ENCODE measurements around the gene HIPK2.
A peak's percentile ranks its signal among the peaks of the same experiment; 100 is the strongest.

HIPK2 gene

DNA sequence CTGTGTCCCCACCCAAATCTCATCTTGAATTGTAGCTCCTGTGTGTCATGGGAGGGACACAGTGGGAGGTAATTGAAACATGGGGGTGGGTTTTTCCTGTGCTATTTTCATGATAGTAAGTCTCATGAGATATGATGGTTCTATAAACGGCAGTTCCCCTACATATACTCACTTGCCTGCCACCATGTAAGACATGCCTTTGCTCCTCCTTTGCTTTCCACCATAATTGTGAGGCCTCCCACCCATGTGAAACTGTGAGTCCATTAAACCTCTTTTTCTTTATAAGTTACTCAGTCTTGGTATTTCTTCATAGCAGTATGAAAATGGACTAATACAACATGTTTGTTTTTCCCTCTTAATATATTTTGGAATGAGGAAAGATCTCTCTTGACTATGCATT lies 26.8 kb upstream of the HIPK2 start:
- H3K27me3 Mint-ChIP-seq, result no peaks in the 10 kb centered on the region
- H3K4me3 Mint-ChIP-seq, result no peak overlapping the region

DNA sequence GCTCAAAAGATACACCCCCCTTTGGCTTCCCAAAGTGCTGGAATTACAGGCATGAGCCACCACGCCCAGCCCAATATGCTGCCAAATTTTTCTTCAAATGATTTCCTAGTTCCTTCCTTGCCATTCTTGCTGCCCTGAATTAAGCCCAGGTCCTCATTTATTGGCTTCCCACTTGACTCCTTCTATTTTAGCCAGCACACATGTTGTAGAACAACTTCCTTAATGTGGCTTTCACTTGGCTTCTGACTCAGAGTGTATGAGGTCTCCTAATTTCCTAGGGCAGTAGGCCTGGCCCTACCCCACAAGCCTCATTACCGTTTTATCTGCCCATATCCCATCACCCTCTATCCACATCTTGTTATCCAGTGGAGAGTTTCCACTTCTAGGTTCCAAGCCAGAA lies 21.8 kb upstream of the HIPK2 start:
- H3K4me3 Mint-ChIP-seq, result no peak overlapping the region
- H3K36me3 Mint-ChIP-seq (ENCODE audit: low read depth), result peaks cover 11% of the 10 kb centered on the region
- no peaks in the 10 kb centered on the region for H3K27me3 Mint-ChIP-seq
- H3K27ac Mint-ChIP-seq, result peak overlapping the region; percentile 12
- peaks cover 15% of the 10 kb centered on the region for H3K9me3 Mint-ChIP-seq
- H3K4me1 Mint-ChIP-seq (ENCODE audit: low read depth), result peaks cover 11% of the 10 kb centered on the region

More for the DNA sequence above, 26.8 kb upstream of the HIPK2 start:
- Mint-ChIP-seq H3K9me3 (peaks cover 15% of the 10 kb centered on the region), H3K4me1 (ENCODE audit: low read depth) (peaks cover 5% of the 10 kb centered on the region), H3K27ac (no peak overlapping the region), H3K36me3 (ENCODE audit: low read depth) (peaks cover 11% of the 10 kb centered on the region)

GRCh38 chr7:139798892-139799291 lies 21.1 kb upstream of the HIPK2 start:
- H3K27ac Mint-ChIP-seq, result no peak overlapping the region
- no peak overlapping the region for H3K4me3 Mint-ChIP-seq
- no peaks in the 10 kb centered on the region for H3K27me3 Mint-ChIP-seq
- H3K4me1 Mint-ChIP-seq (ENCODE audit: low read depth), result peaks cover 11% of the 10 kb centered on the region
- H3K9me3 Mint-ChIP-seq, result peaks cover 13% of the 10 kb centered on the region
- peaks cover 11% of the 10 kb centered on the region for H3K36me3 Mint-ChIP-seq (ENCODE audit: low read depth)

DNA sequence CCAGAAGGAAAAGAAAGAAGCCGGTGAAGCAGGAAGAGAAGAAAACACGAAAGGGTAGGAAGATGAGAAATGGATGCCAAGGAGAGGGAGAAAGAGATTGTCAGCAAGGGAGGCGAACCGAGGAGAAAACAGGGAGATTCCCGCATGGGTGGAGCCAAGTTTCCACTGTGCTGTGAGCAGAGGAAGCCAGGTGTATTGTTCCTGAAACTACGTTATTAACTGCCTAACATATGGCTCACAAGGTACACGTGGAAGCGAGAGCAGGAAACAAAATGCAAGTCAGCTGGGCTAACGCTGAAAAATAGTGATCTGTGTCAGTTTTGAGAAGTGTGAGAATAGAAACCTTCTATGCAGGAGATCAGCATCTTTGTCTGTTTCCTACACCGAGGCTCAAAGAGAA lies 20.4 kb upstream of the HIPK2 start:
- no peak overlapping the region for H3K27ac Mint-ChIP-seq
- H3K27me3 Mint-ChIP-seq, result no peaks in the 10 kb centered on the region
- no peak overlapping the region for H3K4me3 Mint-ChIP-seq
- peaks cover 9% of the 10 kb centered on the region for H3K36me3 Mint-ChIP-seq (ENCODE audit: low read depth)
- peaks cover 13% of the 10 kb centered on the region for H3K9me3 Mint-ChIP-seq
- H3K4me1 Mint-ChIP-seq (ENCODE audit: low read depth), result peaks cover 10% of the 10 kb centered on the region

- Mint-ChIP-seq H3K4me3 (no peak overlapping the region), H3K4me1 (ENCODE audit: low read depth) (peaks cover 6% of the 10 kb centered on the region), H3K27me3 (no peaks in the 10 kb centered on the region), H3K36me3 (ENCODE audit: low read depth) (peaks cover 3% of the 10 kb centered on the region), H3K9me3 (peaks cover 6% of the 10 kb centered on the region), H3K27ac (no peak overlapping the region)
These were observed 19.8 kb upstream of the HIPK2 start for GRCh38 chr7:139797607-139798006.

DNA sequence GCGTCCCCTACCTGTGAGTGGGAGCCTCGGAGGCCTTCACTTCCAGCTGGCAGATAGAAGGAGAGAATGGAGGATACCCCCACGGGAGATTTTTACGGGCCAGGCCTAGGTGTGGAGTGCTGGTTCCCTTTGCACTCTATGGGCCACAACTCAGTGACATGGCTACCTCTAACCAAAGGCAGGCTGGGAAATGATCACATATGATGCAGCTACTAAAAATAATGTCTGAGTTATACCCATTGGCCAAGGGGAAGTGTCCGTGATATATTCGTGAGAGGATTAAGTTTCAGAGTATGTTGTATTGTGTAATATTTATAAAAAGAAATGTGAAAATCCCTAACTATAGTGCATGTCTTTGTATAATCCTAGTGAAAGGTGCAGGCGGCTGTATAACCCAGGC lies 13.5 kb upstream of the HIPK2 start:
- Mint-ChIP-seq H3K27ac (no peak overlapping the region), H3K4me1 (ENCODE audit: low read depth) (no peaks in the 10 kb centered on the region), H3K4me3 (no peak overlapping the region), H3K9me3 (peaks cover 4% of the 10 kb centered on the region), H3K36me3 (ENCODE audit: low read depth) (no peaks in the 10 kb centered on the region), H3K27me3 (no peaks in the 10 kb centered on the region)

GRCh38 chr7:139784648-139785047 lies 6.8 kb upstream of the HIPK2 start:
- Mint-ChIP-seq H3K4me3 (no peak overlapping the region), H3K36me3 (ENCODE audit: low read depth) (no peaks in the 10 kb centered on the region), H3K27ac (no peak overlapping the region), H3K27me3 (peaks cover 10% of the 10 kb centered on the region), H3K4me1 (ENCODE audit: low read depth) (no peaks in the 10 kb centered on the region), H3K9me3 (no peaks in the 10 kb centered on the region)

- Mint-ChIP-seq H3K27ac (no peak overlapping the region), H3K9me3 (no peaks in the 10 kb centered on the region), H3K36me3 (ENCODE audit: low read depth) (no peaks in the 10 kb centered on the region), H3K4me1 (ENCODE audit: low read depth) (peaks cover 5% of the 10 kb centered on the region), H3K27me3 (peaks cover 17% of the 10 kb centered on the region), H3K4me3 (no peak overlapping the region)
These were observed 6.0 kb upstream of the HIPK2 start for GRCh38 chr7:139783647-139784385.

GRCh38 chr7:139782932-139783331 lies 5.1 kb upstream of the HIPK2 start:
- no peak overlapping the region for H3K27ac Mint-ChIP-seq
- H3K36me3 Mint-ChIP-seq (ENCODE audit: low read depth), result no peaks in the 10 kb centered on the region
- peaks cover 17% of the 10 kb centered on the region for H3K27me3 Mint-ChIP-seq
- no peak overlapping the region for H3K4me3 Mint-ChIP-seq
- no peaks in the 10 kb centered on the region for H3K9me3 Mint-ChIP-seq
- peaks cover 11% of the 10 kb centered on the region for H3K4me1 Mint-ChIP-seq (ENCODE audit: low read depth)

DNA sequence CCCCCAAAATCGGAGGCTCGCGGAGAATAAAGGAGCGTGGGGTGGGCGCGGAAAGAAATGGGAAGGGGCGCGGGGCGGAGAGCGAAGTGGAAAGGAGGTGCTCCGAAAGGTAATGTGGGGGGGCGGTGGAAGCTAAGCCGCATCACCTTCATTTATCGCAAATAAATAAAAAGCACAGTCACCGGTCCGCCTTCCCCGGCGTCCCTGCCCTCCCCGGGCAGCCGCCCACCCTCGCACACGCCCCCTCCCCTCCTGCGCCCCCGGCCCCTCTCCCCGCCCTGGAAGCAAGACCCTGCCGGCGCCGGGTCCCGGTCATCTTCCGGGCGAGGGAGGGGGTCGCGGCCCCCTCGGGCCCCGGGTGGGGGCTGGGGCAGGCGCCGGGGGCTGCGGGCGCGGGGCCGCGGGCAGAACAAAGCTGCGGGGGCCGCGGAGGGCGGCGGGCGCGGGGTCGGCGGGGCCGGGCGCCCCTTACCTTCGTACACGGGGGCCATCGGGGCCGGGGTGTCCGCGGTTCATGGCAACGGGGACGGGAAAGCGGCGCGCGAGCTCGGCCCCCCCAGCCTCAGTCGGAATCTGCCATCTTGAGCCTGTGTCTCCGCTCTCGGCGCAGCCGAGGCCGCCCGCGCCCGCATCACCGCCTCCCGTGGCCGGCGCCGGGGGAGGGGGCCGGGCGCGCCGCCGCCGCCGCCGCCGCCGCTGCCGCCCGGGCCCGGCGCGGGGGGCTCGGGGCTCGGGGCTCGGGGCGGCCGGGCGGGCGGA lies 486 bp downstream of the HIPK2 start:
- Mint-ChIP-seq H3K36me3 (ENCODE audit: low read depth) (peaks cover 10% of the 10 kb centered on the region), H3K27ac (peak overlapping the region; percentile 94), H3K4me1 (ENCODE audit: low read depth) (peaks cover 49% of the 10 kb centered on the region)

DNA sequence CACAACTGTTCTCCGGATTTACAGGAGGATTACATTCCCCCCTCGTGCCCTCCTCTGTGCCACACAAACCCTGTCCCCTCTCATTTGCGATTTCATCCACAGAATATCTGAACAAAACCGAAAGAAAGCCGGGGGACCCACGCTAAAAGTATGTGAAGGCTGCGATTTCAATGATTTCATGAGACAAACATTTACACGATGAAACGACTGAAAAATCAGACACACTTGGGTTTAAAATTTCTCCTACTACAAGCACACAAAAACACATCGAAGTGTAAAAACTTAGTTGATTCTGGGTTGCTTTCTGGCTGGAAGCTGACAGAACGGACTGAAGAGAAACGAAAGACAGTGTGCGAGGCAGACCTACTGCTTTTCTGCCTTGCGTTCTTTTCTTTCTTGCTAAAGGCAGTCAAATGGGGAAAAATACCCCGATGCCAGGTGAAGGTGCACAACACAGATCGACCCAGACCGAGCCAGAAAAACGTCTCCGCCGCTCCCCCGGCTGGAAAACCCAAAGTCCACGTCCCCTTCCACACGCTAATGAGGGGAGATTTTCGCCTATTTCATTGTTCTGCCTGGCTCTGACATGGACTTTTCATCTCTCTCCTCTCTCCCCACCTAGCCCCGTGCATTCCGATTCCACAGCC lies 1.2 kb downstream of the HIPK2 start:
- Mint-ChIP-seq H3K4me1 (ENCODE audit: low read depth) (peaks cover 56% of the 10 kb centered on the region), H3K27me3 (peaks cover 17% of the 10 kb centered on the region), H3K4me3 (peak overlapping the region; percentile 89), H3K36me3 (ENCODE audit: low read depth) (peaks cover 10% of the 10 kb centered on the region), H3K9me3 (no peaks in the 10 kb centered on the region), H3K27ac (peak overlapping the region; percentile 94)

More for the DNA sequence above, 486 bp downstream of the HIPK2 start:
- Mint-ChIP-seq H3K9me3 (no peaks in the 10 kb centered on the region), H3K27me3 (peaks cover 17% of the 10 kb centered on the region), H3K4me3 (peak overlapping the region; percentile 89)

GRCh38 chr7:139775829-139776266 lies 1.9 kb downstream of the HIPK2 start:
- H3K36me3 Mint-ChIP-seq (ENCODE audit: low read depth), result peaks cover 16% of the 10 kb centered on the region
- no peaks in the 10 kb centered on the region for H3K9me3 Mint-ChIP-seq
- H3K27ac Mint-ChIP-seq, result peak overlapping the region; percentile 94
- H3K4me1 Mint-ChIP-seq (ENCODE audit: low read depth), result peaks cover 63% of the 10 kb centered on the region
- peak overlapping the region; percentile 89 for H3K4me3 Mint-ChIP-seq
- peaks cover 13% of the 10 kb centered on the region for H3K27me3 Mint-ChIP-seq

- Mint-ChIP-seq H3K4me3 (peak overlapping the region; percentile 89), H3K27ac (peak overlapping the region; percentile 86), H3K27me3 (peaks cover 4% of the 10 kb centered on the region), H3K9me3 (no peaks in the 10 kb centered on the region), H3K4me1 (ENCODE audit: low read depth) (peaks cover 77% of the 10 kb centered on the region), H3K36me3 (ENCODE audit: low read depth) (peaks cover 22% of the 10 kb centered on the region)
These were observed 3.4 kb downstream of the HIPK2 start for GRCh38 chr7:139774376-139774775.

DNA sequence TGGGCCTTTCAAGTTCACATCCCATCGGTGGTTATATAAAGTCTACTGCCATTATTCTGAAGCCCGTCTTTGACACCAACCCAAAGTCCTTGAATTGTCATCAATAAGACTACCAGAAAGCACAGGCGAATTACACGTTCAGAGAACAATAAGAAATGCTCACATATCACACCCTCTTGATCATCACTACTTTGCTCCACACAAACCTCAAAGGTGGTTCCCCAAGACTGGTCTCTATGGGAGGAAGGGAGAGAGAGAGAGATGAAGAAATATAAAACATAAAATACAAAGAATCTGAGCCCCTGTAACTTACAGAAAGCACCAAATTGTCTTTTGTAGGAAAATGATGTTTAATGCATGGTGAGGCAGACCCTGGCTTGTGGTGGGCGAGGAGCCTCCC lies 4.4 kb downstream of the HIPK2 start:
- Mint-ChIP-seq H3K4me3 (peak overlapping the region; percentile 89), H3K9me3 (no peaks in the 10 kb centered on the region), H3K27me3 (no peaks in the 10 kb centered on the region), H3K27ac (peak overlapping the region; percentile 86), H3K4me1 (ENCODE audit: low read depth) (peaks cover 78% of the 10 kb centered on the region), H3K36me3 (ENCODE audit: low read depth) (peaks cover 25% of the 10 kb centered on the region)

DNA sequence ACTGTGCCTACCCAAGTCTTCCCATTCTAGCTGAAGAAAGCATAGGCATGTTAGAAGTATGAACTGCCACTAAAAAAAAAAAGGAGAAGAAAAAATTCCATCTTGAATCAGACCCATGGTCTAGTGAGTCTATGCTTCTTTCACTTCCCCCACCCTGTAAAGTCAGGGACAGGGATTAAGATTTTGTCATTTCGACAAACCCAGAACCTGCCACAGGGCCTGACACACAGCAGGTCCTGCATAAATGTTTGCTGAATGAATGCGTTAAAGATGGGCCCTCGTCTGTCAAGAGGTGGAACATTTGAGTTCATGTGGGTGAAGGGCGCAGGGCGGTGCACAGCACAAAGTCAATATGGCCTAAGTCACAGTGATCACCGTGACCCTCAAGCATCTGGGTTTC lies 4.9 kb downstream of the HIPK2 start:
- Mint-ChIP-seq H3K9me3 (no peaks in the 10 kb centered on the region), H3K27me3 (no peaks in the 10 kb centered on the region), H3K4me3 (no peak overlapping the region), H3K27ac (peak overlapping the region; percentile 86), H3K4me1 (ENCODE audit: low read depth) (peaks cover 81% of the 10 kb centered on the region), H3K36me3 (ENCODE audit: low read depth) (peaks cover 25% of the 10 kb centered on the region)
